Activated CD8-positive, alpha-beta memory T cell treated with anti-CD3 and anti-CD28 coated beads for 48 hours (primary cell): Measurements from ENCODE around the gene TMEM114.

Source experiments
- DNase-seq, 3 experiments: peaks; one replicate each; pipeline ENCODE4 v3.0.0-alpha.2; 2020; ENCODE audit warnings: low read depth in 2 of 3, low spot score in 2 of 3

The TMEM114 gene

GRCh38 chr16:8589900-8590688, at the start of gene TMEM114:
Gene TMEM114, minus strand, starts transcription at chr16:8590511. Its CDS starts 673 bp downstream, at chr16:8589838.
- DNase-seq: no peak

- DNase-seq: no peak
These were observed 49.4 kb upstream of the TMEM114 start for GRCh38 chr16:8639694-8640093.

- no peak for DNase-seq
These were observed 44.9 kb upstream of the TMEM114 start for GRCh38 chr16:8634991-8635736.

- DNase-seq: no peak
These were observed 42.4 kb upstream of the TMEM114 start for GRCh38 chr16:8632675-8633182.

DNA sequence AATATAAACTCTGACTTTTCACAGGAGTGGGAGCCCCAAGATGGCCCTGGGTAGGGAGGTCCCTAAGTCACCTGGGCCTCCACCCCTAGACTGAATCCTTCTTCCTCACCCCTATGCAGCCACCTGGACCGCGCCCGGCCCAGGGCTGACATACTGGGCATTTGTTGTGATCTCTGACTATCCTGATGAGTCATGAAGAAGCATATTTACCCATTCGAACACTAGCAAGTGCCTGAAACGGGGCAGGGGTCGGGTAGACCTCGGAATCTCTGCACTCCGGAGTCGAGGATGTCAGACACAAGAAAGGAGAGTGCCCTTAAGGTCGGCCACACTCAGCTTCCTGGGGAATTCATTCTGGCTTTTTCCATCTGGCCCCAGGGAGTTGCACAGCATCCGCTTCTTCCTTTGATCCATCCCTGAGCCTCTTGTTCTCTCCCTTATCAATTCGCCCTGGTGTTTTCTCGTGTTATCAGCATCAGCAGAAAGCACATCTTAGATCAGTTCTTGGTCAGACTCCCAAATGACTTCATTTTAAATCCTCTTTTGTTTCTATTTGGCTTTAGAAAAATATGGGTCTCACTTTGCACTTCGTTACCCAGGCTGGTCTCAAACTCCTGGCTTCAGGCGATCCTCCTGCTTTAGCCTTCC, 41.6 kb upstream of the TMEM114 start:
- no peak for DNase-seq

DNA sequence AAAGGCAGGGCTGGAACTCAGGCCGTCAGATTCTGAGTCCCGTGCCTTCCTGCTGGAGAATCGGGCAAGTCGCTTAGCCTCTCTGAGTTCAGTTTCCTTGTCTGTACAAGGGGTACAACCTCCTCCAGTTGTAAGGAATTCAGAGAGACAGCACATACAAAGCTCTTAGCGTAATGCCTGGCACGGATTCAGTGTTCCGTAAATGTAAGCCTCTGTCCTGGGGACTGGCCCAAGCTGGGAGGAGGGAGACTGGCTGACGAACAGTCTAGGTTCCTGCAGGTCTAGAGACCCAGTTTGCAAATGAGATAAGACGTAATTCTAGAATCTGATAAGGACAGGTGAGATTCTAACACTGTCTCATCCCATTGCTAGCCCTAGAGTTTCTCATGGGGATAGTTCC, 41.1 kb upstream of the TMEM114 start:
- no peak for DNase-seq

GRCh38 chr16:8630255-8630953, 40.1 kb upstream of the TMEM114 start:
- DNase-seq: no peak

GRCh38 chr16:8628981-8629725, 38.8 kb upstream of the TMEM114 start:
- no peak for DNase-seq

DNA sequence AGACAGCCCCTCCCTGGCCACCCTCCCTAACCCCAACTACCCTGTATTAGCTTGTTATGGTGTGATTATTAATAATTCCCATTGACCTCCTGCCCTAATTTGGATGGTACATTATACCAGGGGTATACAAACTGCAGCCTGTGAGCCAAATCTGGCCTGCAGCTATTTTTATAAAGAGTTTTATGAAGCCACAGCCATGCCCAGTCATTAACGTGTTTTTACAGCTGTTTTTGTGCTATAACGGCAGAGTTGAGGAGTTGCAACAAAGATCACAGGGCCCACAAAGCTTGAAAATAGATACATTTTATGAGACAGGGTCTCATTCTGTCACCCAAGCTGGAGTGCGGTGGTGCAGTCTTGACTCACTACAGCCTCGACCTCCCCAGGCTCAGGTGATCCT, 37.1 kb upstream of the TMEM114 start:
- DNase-seq: no peak

DNA sequence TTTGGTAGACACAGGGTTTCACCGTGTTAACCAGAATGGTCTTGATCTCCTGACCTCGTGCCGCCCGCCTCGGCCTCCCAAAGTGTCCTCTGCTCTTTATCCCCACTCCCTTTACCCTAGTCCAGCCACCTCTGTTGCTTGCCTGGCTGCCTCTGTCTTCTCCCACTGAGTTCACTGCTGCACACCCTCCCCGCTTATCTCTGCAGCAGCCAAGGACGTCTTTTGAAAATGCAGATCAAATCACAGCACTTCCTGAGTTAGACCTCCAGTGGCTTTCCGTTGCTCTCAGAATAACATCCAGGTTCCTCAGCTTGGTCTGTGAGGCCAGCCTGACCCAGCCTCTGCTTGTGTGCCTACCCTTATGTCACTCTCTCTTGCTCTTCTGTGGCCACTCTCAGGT, 36.6 kb upstream of the TMEM114 start:
- DNase-seq: no peak

GRCh38 chr16:8625491-8626087, 35.3 kb upstream of the TMEM114 start:
- DNase-seq: no peak

- DNase-seq: no peak
These were observed 33.3 kb upstream of the TMEM114 start for GRCh38 chr16:8623634-8624033.

DNA sequence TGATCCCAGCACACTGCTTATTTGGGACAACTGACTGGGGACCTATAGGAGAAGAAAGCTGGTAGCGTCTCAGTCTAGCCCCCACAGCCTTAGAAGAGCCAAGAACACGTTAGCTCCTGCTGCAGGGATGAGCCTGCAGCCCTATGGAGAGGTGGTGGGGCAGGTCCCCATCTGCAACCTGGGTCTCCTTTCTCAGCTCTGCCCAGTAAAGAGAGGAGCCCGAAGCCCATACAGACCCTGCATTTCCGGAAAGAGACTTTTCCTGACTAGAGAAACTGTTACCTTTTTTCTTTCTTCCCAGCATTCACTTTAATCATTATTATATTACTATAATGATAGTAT, 32.0 kb upstream of the TMEM114 start:
- no peak for DNase-seq

GRCh38 chr16:8621572-8622314, 31.4 kb upstream of the TMEM114 start, which contains the start of gene METTL22:
Gene METTL22, plus strand, starts transcription at chr16:8621698. Its CDS starts 3,968 bp downstream, at chr16:8625666.
- DNase-seq: peak; percentile 83 to 89 (median 88)

- DNase-seq: no peak
These were observed 30.9 kb upstream of the TMEM114 start for GRCh38 chr16:8621222-8621571.

DNA sequence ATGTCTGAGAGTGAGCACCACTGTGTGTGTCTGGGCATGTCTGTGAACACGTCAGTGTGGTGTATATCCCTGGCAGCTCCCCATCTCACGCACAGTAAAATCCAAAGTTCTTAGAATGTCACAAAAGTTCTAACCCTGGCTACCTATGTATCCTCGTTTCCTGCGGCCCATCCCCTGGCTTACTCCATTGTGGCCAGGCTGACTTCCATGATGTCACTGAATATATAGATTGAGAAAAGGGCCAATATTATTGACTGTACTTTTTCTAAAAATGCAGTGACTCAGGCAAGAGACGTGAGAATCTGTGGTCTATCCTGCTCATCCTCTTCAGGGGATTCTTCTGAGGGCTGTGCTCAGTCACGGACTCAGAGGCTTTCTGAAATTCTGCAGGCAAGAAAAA, 30.2 kb upstream of the TMEM114 start:
- no peak for DNase-seq

DNA sequence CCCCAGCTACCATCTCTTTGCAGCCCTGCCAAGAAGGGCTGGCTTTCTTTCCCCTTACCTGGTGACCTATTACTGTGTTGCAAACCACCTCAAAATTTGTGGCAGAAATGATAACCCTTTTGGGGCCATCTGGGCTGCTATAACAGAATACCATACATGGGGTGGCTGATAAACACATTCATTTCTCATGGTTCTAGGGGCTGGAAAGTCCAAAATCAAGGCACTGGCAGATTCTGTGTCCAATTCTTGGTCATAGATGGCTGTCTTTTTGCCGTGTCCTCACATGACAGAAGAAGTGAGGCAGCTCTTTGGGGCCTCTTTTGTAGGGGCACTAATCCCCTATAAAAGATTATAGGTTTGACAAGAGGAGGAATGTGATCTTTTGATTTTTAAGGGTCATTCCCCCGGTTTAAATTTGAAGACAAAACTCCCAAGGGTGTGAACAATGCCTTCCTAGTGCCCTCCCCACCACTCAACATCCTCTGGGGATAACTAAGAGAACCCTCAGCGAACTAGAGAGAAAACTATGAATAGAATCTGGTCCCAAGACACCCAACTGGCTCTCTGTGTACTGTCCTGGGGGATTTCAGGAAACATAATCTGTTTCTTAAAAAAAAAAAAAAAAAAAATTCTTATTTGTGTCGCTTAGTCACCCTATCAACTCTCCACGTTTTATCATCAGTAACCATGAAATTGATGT, 29.5 kb upstream of the TMEM114 start:
- no peak for DNase-seq

DNA sequence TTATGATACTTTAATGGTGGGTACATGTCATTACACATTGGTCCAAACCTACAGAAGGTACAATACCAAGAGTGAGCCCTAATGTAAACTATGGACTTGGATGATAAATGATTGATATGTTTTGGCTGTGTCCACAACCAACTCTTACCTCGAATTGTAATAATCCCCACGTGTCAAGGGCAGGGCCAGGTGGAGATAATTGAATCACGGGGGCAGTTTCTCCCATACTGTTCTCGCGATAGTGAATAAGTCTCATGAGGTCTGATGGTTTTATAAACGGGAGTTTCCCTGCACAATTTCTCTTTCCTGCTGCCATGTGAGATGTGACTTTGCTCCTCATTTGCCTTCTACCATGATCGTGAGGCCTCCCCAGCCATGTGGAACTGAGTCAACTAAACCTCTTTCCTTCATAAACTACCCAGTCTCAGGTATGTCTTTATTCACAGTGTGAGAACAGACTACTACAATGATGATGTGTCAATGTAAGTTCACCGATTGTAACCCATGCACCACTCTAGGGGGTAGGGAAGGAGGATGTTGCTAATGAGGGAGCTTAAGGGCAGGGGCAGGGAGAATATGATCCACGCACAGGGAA, 24.2 kb upstream of the TMEM114 start:
- DNase-seq: no peak
